HG03521 (cell line): ENCODE data around the gene P2RY8.

Experiments
- ATAC-seq: cut with Tn5 transposase; IDR thresholded peaks from one replicate; pipeline ENCODE4 v1.9.1; 2021; ENCODE audit warnings: mild to moderate bottlenecking, moderate library complexity; ENCODE audit not compliant: unreplicated experiment

P2RY8 gene

GRCh38 chrX:1420371-1420770, 116.6 kb downstream of the P2RY8 start:
- ATAC-seq = no peak

DNA sequence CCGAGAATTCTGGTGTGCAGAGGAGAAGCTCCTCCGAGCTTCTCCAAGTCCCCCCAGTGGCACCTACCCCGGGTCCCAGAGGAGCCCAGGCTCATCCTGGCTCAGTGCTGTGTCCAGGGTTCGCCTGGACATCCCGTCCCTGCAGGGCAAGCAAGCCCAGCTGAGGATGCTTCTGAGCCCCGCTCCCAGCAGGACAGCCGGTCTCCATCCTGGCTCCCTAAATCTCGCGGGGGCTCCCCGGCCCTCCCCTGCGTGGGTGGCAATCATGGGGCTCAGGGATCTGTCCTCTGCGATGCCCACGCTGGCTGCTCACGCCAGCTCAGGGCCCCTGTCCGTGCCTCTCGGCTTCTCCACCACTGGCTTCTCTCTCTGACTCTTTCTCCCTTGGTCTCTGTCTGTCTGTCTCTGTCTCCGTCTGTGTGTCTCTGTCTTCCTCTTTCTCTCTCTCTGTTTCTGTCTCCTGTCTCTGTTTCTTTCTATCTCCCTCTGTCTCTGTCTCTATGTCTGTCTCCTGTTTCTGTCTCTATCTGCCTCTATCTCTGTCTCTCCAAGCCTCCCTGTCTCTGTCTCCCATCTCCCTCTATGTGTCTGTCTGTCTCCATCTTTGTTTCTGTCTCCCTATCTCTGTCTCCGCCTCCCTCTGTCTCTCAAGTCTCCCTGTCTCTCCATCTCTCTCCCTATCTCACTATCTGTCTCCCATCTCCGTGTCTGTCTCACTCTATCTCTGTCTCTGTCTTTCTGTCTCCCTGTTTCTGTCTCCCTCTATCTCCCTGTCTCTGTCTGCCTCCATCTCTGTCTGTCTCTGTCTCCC, 117.2 kb downstream of the P2RY8 start:
- no peak for ATAC-seq

- ATAC-seq = no peak
These were observed 118.0 kb downstream of the P2RY8 start for GRCh38 chrX:1418901-1419544.

GRCh38 chrX:1417921-1418771, 118.8 kb downstream of the P2RY8 start:
- ATAC-seq = no peak

- ATAC-seq = no peak
These were observed 119.8 kb downstream of the P2RY8 start for GRCh38 chrX:1416965-1417760.

GRCh38 chrX:1416327-1416784, 120.6 kb downstream of the P2RY8 start:
- no peak for ATAC-seq
